Esophagus squamous epithelium (tissue), 5 donors: Measurements from ENCODE around the gene B4GALNT4. TPM values are rescaled to one million over a fixed set of nuclear protein-coding genes. Genes with fewer than 3 reads are reported as not detected.

ENCODE experiments used
- DNase-seq: peaks from one replicate; lab custom pipeline; 2025; lab: John Stamatoyannopoulos, UW
- H3K27ac ChIP-seq, 4 donors: fragments of 200-600 bp; sonication (generic); one replicate each; pipeline ENCODE4 v1.5.1; 2016 to 2019; ENCODE audit warnings: mild to moderate bottlenecking in 1 of 4
- H3K27me3 ChIP-seq, 4 donors: fragments of 200-600 bp; sonication (generic); 1 replicate in 3 of 4; 2 replicates in 1 of 4; pipeline versions ENCODE4 v1.5.1 to v1.6.0; 2017 to 2021; ENCODE audit warnings: antibody characterized with exemption in 1 of 4
- H3K36me3 ChIP-seq, 3 donors: fragments of 200-600 bp; sonication (generic); one replicate each; pipeline ENCODE4 v1.5.1; 2016 to 2019
- H3K4me1 ChIP-seq, 3 donors: fragments of 200-600 bp; sonication (generic); one replicate each; pipeline ENCODE4 v1.5.1; 2017 to 2019
- H3K4me3 ChIP-seq, 4 donors: fragments of 200-600 bp; sonication (generic); 1 replicate in 3 of 4; 2 replicates in 1 of 4; pipeline ENCODE4 v1.5.1; 2016 to 2019; ENCODE audit warnings: mild to moderate bottlenecking in 2 of 4, moderate library complexity in 1 of 4
- H3K9me3 ChIP-seq, 3 donors: fragments of 200-600 bp; sonication (generic); one replicate each; pipeline ENCODE4 v1.5.1; 2016 to 2019
- POLR2A ChIP-seq, 4 donors: fragments of 450-650 bp; IDR thresholded peaks; one replicate each; pipeline ENCODE4 v1.6.1; 2017; ENCODE audit warnings: antibody characterized with exemption in 4 of 4, mild to moderate bottlenecking in 4 of 4, moderate library complexity in 3 of 4
- WGBS, 2 donors: methylation state at CpG; one replicate each; pipeline ENCODE4 v1.1.5; 2018; 5-methylcytosine and 5-hydroxymethylcytosine counted together
- intact Hi-C: fragments of 100-400 bp; cut with DNase I; formaldehyde crosslinking; loops from one replicate; pipeline ENCODE4 v1.15.0; 2022
- total RNA-seq, 4 donors: library from RNA; depleted of rRNA; stranded (reverse); fragments of >200 nt; gene quantifications; one replicate each; pipeline ENCODE4 v1.1.0, GENCODE V29; 2016
- TF ChIP-seq, protein P1 (sequence below), 6 experiments: fragments of 450-650 bp in 4 of 6; fragments of 200-600 bp in 2 of 6; sonication (generic) in 2 of 6; IDR thresholded peaks; one replicate each; pipeline ENCODE4 v1.5.1; 2016 to 2019; ENCODE audit warnings: antibody characterized with exemption in 6 of 6, mild to moderate bottlenecking in 4 of 6, moderate library complexity in 4 of 6
- donor health status: DM: yes; HTN: yes; CAD: no.

The B4GALNT4 gene
- total RNA-seq, 4 donors from 2014 or later = 0.97 to 7.9 (median 3.3) TPM

DNA sequence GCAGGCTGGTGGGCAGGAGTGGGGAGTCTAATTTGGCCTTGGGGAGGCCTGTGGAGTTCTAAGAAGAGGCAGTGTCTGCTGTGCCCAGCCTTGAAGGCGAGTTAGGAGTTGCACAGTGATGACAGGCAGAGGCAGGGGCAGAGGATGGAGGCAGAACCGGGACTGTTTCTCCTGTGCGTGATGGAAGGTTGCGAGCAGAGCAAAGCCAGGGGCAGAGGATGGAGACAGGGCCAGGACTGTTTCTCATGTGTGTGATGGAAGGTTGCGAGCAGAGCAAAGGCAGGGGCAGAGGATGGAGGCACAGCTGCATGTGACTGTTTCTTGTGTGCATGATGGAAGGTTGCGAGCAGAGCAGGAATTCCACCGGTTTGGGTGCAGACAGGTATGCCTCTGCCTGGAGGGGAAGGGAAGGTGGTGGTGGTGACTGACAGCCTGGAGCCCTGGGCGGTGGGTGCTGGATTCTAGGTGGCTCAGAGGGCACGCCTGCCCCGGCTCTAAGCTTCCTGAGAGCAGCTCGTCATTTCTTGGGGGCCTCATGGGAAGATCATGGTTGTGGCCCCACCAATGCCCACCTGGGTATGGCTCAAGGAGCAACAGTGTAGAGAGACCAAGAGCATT, 8.7 kb downstream of the B4GALNT4 start:
- Histone ChIP-seq H3K36me3 (peaks cover 0 to 7% (median 0%) of the 10 kb centered on the region in 3 donors), H3K4me3 (no peak overlapping the region), H3K27ac (no peak overlapping the region), H3K27me3 (peaks cover 0 to 4% (median 0%) of the 10 kb centered on the region in 4 donors), H3K9me3 (no peaks in the 10 kb centered on the region), H3K4me1 (no peaks in the 10 kb centered on the region)
- no peak for DNase-seq
- intact Hi-C loops = no loop called here
- WGBS, 2 donors = 73 to 76% methylated on average over 10 to 11 of the region's 11 CpGs
- TF ChIP-seq POLR2A (IDR thresholded peaks at IDR 0.05) = no peak
- TF ChIP-seq, protein P1, sequence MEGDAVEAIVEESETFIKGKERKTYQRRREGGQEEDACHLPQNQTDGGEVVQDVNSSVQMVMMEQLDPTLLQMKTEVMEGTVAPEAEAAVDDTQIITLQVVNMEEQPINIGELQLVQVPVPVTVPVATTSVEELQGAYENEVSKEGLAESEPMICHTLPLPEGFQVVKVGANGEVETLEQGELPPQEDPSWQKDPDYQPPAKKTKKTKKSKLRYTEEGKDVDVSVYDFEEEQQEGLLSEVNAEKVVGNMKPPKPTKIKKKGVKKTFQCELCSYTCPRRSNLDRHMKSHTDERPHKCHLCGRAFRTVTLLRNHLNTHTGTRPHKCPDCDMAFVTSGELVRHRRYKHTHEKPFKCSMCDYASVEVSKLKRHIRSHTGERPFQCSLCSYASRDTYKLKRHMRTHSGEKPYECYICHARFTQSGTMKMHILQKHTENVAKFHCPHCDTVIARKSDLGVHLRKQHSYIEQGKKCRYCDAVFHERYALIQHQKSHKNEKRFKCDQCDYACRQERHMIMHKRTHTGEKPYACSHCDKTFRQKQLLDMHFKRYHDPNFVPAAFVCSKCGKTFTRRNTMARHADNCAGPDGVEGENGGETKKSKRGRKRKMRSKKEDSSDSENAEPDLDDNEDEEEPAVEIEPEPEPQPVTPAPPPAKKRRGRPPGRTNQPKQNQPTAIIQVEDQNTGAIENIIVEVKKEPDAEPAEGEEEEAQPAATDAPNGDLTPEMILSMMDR (IDR thresholded peaks at IDR 0.05) = no peak

DNA sequence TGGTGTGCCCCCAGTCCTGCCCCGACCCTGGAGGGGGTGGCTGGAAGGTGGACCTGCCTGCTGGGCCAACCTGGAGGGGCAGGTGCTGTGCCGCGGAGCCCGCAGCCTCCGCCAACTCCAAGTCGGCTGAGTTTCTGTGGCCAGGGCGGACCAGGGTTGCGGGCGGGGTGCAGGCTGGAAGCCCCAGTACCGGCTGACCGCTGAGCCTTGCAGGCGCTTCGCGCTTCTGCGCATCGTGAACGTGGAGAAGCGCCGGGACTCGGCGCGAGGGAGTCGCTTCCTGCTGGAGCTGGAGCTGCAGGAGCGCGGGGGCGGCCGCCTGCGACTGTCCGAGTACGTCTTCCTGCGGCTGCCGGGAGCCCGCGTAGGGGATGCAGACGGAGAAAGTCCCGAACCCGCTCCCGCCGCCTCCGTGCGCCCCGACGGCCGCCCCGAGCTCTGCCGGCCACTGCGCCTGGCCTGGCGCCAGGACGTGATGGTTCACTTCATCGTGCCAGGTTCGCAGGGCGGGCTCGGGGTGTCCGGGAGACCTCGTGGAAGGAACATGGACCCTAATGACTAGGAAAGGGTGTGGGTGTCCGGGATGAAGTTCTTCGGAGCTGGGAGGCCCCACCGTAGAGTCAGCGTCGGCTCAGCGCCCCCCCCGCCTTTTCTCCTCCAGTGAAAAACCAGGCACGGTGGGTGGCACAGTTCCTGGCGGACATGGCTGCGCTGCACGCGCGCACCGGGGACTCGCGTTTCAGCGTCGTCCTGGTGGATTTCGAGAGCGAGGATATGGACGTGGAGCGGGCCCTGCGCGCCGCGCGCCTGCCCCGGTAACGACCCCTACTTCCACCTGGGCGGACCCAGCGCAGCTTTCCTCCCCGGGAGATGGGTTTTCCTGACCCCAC, 10.2 kb downstream of the B4GALNT4 start:
- DNase-seq = no peak
- 81 to 92% methylated on average over 18 to 37 of the region's 87 CpGs for WGBS, 2 donors
- Histone ChIP-seq H3K9me3 (no peaks in the 10 kb centered on the region), H3K27ac (no peak overlapping the region), H3K36me3 (peaks cover 0 to 7% (median 0%) of the 10 kb centered on the region in 3 donors), H3K27me3 (peaks cover 0 to 4% (median 0%) of the 10 kb centered on the region in 4 donors), H3K4me1 (no peaks in the 10 kb centered on the region), H3K4me3 (no peak overlapping the region)
- intact Hi-C loops = no loop called here
- TF ChIP-seq, protein P1 (IDR thresholded peaks at IDR 0.05) = no peak
- no peak for TF ChIP-seq POLR2A (IDR thresholded peaks at IDR 0.05)

DNA sequence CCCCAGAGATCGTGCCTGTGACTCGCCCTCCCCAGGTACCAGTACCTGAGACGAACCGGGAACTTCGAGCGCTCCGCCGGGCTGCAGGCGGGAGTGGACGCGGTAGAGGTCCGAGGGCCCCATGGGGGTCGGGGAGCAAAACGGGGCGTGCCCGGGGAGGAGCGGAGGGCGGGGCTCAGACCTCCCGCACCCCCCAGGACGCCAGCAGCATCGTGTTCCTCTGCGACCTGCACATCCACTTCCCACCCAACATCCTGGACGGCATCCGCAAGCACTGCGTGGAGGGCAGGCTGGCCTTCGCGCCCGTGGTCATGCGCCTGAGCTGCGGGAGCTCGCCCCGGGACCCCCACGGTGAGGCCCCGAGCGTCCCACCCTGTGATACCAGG, 10.8 kb downstream of the B4GALNT4 start:
- H3K27me3 ChIP-seq = peaks cover 0 to 4% (median 0%) of the 10 kb centered on the region in 4 donors
- intact Hi-C loops = no loop called here
- no peak for TF ChIP-seq POLR2A (IDR thresholded peaks at IDR 0.05)
- TF ChIP-seq, protein P1 (IDR thresholded peaks at IDR 0.05) = no peak
- no peak overlapping the region for H3K27ac ChIP-seq
- H3K36me3 ChIP-seq = peaks cover 0 to 7% (median 0%) of the 10 kb centered on the region in 3 donors
- no peaks in the 10 kb centered on the region for H3K4me1 ChIP-seq
- WGBS, 2 donors = 80% methylated on average over 4 of the region's 35 CpGs; no CpG with 5 or more reads in 1 of the 2 donors
- no peak for DNase-seq
- no peaks in the 10 kb centered on the region for H3K9me3 ChIP-seq
- no peak overlapping the region for H3K4me3 ChIP-seq

GRCh38 chr11:380491-380890, 11.2 kb downstream of the B4GALNT4 start:
- H3K4me3 ChIP-seq = no peak overlapping the region
- DNase-seq = no peak
- H3K9me3 ChIP-seq = no peaks in the 10 kb centered on the region
- intact Hi-C loops = no loop called here
- no peaks in the 10 kb centered on the region for H3K4me1 ChIP-seq
- no peak overlapping the region for H3K27ac ChIP-seq
- WGBS, 2 donors = no CpG with 5 or more reads among the region's 23 CpGs
- TF ChIP-seq, protein P1 (IDR thresholded peaks at IDR 0.05) = no peak
- peaks cover 0 to 4% (median 0%) of the 10 kb centered on the region in 4 donors for H3K27me3 ChIP-seq
- H3K36me3 ChIP-seq = peaks cover 0 to 7% (median 0%) of the 10 kb centered on the region in 3 donors

- Histone ChIP-seq H3K27ac (no peak overlapping the region), H3K36me3 (peaks cover 0 to 7% (median 0%) of the 10 kb centered on the region in 3 donors), H3K4me3 (no peak overlapping the region), H3K9me3 (no peaks in the 10 kb centered on the region), H3K4me1 (no peaks in the 10 kb centered on the region), H3K27me3 (peaks cover 0 to 4% (median 0%) of the 10 kb centered on the region in 4 donors)
- TF ChIP-seq POLR2A (IDR thresholded peaks at IDR 0.05) = no peak
- TF ChIP-seq, protein P1 (IDR thresholded peaks at IDR 0.05) = no peak
- intact Hi-C loops = no loop called here
- 71 to 83% methylated on average over 1 of the region's 14 CpGs for whole genome bisulfite sequencing, 2 donors
- DNase-seq = no peak
These were observed 11.7 kb downstream of the B4GALNT4 start for GRCh38 chr11:380996-381395.
